Pons (tissue), 1 donor: Measurements from ENCODE around the gene ELMO1.

Experiments used
- DNase-seq: peaks from one replicate; pipeline ENCODE4 v3.0.0-alpha.2; 2016; ENCODE audit warnings: low spot score

Gene ELMO1

DNA sequence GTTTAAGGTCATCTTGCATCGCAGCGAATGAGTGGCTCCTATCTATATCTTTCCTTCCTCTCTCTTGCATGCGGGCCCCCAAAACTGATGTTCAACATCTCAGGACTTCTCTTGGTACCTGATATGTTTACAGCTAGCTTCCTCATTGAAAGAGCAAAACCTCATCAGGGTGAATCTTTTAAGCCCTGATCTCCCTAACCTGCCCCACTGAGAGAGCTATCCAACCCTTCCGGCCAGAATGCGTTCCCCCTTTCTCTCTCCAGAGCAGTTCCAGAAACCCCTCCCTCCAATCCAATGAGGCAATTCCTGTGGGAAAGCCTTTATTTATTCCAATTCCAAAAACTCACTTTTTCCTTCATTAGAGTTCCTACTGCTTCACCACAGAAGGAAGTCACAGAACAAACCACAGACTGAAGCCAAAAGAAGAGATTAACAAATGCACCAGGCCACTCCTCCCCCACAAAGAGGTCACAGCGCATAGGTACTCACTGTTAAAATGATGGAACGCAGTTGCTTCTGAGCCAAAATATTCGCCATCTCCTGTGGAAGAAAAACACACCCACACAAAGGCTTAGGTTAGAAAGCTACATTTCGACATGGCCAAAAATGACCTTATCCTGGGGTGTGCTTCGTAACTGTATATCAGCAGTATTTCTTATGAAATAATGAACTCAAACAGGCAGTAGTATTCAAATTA is 232.4 kb downstream of the ELMO1 start:
- DNase-seq, result no peak

DNA sequence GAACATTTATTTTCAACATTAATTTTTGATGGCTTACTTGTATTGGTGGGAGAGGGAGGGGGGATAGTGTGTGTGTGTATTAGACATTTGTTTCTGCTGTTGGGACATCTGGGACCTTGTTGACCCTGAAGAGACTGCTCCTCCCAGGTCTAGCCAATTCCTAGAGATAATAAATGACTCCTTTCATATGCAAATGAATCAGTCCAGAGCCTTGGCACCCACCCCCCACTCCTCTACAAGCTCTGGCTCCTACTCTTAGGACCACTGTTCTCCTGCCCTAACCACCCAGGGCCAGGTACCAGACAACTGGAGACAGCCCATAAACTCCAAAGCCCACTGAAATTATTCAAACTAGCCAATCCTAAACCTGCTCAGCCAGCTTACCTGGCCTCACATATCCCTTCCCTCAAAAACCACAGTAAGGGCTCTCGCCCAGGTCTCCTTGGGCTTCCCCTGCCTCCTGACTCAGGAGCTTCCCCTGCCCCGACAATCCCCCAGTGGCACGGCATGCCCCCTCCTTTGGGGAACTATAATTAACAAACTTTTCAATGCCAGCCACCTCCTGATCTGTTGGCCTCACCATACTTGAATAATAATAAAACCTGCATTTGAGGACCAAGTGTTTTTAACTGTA is 233.3 kb downstream of the ELMO1 start:
- no peak for DNase-seq

GRCh38 chr7:37212556-37212955 is 236.1 kb downstream of the ELMO1 start:
- DNase-seq, result no peak

DNA sequence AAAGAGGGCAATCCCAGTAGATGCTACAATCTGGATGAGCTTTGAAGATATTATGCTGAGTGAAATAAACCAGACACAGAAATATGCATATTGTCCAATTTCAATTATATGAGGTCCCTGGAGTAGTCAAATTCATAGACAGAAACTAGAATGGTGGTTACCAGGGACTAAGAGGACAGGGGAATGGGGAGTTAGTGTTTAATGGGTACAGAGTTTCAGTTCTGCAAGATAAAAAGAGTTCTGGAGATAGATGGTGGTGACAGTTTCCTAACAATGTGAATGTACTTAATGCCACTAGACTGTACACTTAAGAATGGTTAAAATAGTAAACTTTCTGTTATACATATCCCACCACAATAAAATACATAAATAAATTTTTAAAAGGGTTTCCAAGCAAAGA is 236.6 kb downstream of the ELMO1 start:
- no peak for DNase-seq

- DNase-seq, result peak; percentile 79
Measured at GRCh38 chr7:37211097-37211880, 237.4 kb downstream of the ELMO1 start.

DNA sequence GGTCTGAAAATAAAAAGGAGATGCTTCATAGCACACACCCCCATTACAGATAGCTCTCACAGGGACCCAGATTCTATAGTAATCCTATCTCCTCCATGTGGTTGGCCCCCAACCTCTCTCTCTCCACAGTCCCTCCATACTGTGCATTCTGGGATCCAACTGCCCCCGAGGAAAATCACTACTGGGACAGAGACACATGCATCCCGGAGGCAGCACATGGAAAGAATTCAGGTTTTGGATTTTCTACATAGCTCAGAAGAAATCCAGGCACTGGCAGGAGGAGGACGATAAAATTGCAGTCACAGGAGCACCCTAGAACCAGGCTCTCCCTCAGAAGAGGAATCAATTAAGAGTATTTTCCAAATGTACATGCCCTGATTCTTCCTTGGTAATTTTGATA is 239.5 kb downstream of the ELMO1 start:
- no peak for DNase-seq

DNA sequence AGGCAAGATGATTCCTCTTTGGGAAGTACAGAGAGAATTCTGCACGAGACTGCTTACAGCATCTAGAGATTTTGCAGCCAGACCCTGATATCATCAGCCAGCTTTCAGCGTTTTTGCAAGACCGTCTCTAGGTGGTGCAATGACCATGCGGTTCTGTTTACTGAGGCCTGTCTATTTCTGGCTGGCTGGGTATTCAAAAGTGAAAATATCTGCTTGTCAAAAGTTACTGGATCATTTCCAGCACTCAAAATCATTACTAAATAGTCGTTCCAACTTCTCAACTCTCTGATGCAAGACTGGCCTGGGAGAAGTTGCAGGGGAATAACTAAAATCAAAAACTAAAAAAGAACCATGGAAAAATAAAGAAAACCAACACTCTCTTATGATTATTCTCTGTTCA is 240.1 kb downstream of the ELMO1 start:
- DNase-seq, result peak; percentile 98

- DNase-seq, result no peak
Measured at GRCh38 chr7:37206192-37206591, 242.5 kb downstream of the ELMO1 start.

DNA sequence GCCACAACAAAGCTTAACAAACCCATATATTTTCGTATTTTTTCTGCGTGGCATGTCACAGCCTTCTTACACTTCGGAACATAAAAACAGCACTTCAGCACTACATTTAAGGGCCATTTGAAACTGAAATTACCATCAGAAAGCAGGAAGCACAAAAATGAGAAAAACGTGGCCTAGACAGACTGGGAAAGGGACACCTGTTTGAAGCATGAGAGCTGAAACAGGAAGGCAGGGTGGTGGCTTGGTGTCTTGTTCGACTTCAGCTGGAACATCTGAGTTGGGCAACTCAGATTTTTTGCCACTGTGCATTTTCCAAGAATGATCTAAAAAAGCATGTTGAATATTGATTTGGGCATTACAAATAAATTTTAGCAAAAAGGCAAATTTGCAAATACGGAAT is 243.2 kb downstream of the ELMO1 start:
- DNase-seq, result no peak

GRCh38 chr7:37201876-37202198 is 246.8 kb downstream of the ELMO1 start:
- no peak for DNase-seq

DNA sequence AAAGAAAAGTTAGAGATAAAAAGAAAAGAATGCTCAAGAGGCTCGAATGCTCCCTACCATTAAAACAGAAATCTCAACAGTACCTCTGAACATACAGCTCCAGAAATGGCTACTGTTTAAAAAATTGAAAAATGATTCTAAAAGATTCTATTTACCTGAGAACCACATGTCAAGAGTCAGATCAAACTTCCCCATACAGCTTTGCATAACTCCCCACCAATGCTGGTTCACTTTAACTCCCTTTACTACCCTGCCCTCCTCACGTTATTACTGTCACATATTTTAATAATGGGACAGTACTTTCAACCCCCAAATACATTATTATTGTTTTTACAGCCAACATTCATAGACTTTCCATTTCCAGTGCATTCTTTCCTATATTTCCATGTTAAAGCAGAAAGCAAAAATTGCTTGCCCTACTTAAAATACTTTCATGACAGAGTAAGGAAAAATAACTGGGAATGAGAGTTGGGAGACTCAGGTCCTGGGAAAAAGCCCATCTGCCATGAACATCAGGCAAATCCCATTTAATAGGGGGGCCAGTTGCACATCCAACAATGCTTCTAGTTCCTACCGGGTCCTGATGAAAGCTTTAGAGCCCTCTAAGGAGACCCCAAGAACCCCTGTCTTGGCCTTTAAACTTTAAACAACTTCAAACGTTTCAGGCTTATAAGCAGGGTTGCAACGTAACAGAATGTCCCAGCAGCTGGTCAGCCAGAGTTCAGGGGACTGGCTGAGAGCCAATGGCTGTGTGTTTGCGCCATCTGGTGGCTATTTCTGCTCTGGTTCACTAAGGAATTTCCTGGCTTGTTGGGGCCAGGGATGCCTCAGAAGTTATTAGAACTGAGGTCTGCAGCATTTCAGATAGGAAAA is 247.4 kb downstream of the ELMO1 start:
- peak; percentile 91 for DNase-seq

- DNase-seq, result peak; percentile 91
Measured at GRCh38 chr7:37198906-37199485, 249.7 kb downstream of the ELMO1 start.

- no peak for DNase-seq
Measured at GRCh38 chr7:37198041-37198905, 250.4 kb downstream of the ELMO1 start.

DNA sequence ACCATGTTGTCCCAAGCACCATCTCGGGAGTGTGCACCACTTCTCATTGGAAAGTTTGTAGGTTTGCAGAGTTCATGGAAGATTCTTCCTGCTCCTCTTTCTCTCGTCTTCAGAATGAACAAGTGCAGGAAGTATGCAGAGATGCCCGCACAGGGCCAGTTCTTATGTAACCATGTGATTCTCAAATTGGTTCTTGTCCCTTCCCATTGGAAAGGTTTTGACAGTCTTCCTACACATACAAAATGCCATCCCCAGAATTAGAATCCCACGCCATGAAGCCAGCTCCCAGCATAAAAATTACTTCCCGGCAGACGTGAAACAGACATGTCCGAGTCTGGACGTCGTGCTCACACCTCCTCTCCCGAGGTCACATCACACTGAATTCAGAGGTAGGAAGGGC is 251.6 kb downstream of the ELMO1 start:
- no peak for DNase-seq

GRCh38 chr7:37196676-37197075 is 252.0 kb downstream of the ELMO1 start:
- no peak for DNase-seq

DNA sequence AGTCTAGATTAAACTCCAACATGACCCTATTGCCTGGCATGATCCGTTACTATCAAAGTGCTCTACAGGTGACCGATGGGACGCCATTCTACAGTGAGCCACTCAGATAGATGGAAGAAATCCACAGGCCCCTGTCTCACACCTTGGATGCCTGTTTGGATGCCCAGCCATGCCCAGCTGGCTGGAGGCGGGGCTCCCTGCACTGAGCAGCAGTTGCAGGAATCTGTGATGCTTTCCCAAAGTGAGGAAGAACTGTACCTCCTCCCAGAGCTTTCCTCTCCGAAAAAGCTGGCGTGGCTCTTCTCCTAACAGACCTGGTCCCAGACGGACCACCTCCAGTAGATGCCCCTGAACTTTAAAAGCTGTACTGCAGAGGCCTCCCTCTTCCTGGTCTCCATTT is 253.3 kb downstream of the ELMO1 start:
- no peak for DNase-seq

DNA sequence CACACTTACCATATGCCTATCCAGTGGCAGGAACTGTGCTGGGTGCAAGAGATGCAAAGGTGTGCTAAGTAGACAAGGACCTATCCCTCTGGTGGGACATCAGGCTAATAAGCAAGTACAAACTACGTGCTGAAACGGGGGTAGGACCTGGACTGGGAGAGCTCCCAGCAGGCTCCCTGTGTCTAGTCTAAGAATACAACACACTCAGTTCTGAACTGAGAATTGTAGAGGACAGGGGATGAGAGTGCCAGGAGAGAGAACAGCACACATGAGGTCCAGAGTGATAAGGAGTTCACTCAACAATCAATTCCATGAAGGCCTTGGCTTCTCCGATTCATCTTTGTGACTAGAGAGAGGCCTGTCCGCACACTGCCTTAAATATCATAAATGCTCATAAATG is 253.7 kb downstream of the ELMO1 start:
- no peak for DNase-seq

DNA sequence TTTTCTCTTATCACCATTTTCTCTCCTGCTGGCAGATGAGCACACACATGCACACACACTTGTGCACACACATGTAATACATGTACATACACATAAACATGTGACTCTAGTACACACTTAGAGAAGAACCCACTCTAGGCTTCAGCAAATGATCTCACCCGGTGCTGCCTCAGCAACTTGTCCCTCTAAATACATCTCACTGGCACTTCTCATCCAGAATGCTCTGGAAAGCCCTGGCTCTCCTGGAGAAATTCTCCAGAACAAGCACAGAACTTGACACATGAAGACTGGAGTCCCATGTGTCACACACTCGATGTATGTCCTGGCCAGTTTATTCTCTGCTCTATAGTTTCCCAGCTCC is 254.9 kb downstream of the ELMO1 start:
- DNase-seq, result no peak

DNA sequence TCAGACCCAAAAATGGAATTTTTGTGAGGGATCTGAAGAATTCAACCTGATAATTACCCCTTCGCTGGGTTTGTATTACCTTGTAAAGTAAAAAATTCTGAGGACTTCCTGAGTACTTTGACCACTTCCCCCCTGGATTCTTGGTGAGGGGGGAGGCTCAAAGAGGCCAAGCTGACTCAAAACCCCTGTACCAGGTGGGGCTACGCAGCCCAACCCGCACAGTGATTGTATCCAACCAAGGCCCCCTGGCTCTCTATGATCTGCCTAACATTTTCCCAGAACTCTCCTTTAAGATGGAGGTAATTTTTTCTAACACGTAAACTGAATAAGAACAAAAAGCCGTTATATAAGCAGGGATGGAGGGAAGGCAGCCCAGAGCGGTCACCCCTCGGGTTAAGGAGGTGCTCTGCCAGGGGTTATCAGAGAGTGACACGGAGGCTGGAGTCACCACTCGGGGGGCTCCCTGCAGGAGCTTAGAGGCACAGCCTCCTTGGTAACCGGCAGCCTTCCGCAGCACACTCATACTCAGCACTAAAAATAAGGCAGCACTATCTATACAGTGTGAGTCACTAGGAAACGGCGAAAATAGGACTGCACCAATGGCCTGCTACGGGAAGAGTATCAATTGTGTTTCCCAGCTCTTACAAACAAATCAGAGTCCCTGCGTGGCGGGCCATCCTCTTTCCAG is 255.4 kb downstream of the ELMO1 start:
- DNase-seq, result no peak

DNA sequence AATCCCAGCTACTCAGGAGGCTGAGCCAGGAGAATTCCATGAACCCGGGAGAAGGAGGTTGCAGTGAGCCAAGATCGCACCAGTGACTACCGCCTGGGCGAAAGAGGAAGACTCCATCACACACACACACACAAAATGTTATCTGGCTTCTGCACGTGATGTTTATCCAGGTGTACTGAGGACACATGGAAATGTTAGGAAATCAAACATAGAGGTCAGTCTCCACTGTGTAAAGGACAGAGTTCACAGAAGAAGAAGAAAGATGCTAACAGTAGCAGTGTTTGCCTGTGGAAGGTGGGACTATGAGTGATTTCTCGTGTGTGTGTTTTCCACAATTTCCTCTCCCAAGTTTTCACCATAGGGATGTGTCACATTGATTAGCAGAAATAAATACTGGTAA is 256.9 kb downstream of the ELMO1 start:
- DNase-seq, result no peak

DNA sequence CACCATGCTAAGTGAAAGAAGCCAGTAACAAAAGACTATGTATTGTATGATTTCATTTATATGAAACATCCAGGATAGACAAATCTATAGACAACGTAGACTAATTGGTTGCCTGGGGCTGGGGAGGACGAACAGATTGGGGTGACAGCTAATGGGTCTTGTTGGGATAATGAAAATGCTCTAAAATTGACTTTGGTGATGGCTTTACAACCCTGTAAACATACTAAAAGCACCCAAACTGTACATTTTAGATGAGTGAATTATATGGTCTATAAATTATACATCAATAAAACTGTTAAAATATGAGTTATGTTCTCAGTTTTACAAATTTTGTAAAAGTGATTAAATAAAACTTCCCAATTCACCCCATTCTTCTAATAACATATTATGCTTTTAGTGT is 261.5 kb downstream of the ELMO1 start:
- DNase-seq, result no peak
